ENCODE measurements around the gene PRCD.
"Not testable (repeated sequence)": the region's sequence is repeated elsewhere in the genome, so short reads cannot be mapped to it uniquely, and the experiment has no call there.

The PRCD gene

DNA sequence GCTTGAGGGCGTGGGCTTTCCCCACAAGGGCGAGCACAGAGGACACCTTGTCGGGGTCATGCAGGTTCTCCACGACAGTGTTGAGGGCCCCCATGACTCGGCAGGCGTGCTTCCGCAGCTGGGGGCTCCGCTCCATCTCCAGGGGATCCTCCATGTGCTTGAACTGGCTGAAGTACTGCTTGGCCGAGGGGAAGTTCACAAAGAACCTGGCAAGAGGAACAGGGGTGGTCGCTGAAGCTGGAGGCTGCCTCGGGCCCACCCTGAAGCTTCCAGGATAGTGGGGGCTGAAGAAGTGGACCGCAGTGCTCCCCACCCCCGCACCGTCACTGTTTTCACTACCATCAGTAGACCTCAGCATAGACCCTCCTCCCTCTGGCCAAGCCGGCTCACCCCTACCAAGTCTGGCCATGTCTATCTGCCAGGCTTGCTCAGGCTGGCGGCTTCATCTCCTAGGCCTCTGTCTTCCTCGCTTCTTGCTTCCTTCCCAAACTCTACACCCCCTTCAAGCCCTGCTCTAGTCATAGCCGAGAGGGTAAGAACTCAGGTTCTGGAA lies 8.3 kb upstream of the PRCD start:
- no CpG with 5 or more reads among the region's 18 CpGs for WGBS (ENCODE audit: extremely low coverage, insufficient coverage, insufficient read length)

DNA sequence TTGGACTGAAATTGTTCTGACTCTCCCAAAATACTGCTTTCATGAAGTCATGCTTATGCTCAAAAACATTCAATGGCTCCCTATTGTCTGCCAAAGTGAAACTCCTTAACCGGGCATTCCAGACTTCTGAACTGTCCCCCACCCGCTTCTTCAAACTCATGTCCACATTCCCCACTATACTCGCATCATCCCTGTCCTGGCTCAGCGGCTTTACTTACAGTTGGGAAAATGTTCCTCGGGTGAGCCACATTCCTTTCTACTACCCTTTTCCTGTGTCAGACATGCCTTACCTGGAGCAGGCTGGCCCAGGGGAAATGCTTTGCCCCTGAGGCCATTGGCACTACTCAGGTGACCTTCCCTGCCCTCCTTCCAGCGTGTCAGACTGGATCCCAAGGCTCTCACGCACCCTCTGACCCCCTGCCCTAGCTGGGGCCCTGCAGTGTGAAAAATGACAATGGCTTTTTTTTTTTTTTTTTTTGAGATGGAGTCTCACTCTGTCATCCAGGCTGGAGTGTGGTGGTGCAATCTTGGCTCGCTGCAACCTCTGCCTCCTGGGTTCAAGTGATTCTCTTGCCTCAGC lies 7.7 kb upstream of the PRCD start:
- H3K79me2 ChIP-seq (ENCODE audit: control insufficient read depth, insufficient read depth, low read length, poor library complexity): peaks cover 2% of the 10 kb centered on the region
- H3K9ac ChIP-seq (ENCODE audit: low read length): no peak overlapping the region
- H2BK12ac ChIP-seq (ENCODE audit: low read length): no peak overlapping the region
- peaks cover 2% of the 10 kb centered on the region for H3K9me3 ChIP-seq (ENCODE audit: insufficient read depth, low read depth, low read length)
- peaks cover 23% of the 10 kb centered on the region for H3K79me1 ChIP-seq (ENCODE audit: low read length)
- no peak overlapping the region for H3K18ac ChIP-seq (ENCODE audit: low read length)
- no peak overlapping the region for H2AFZ ChIP-seq (ENCODE audit: insufficient read depth, low read length, poor library complexity)
- no peak overlapping the region for H3K4ac ChIP-seq (ENCODE audit: low read depth, low read length)
- H2AK5ac ChIP-seq (ENCODE audit: low read length): no peak overlapping the region
- no CpG with 5 or more reads among the region's 8 CpGs for WGBS (ENCODE audit: extremely low coverage, insufficient coverage, insufficient read length)
- no peak overlapping the region for H3K4me2 ChIP-seq (ENCODE audit: low read length)
- H3K4me1 ChIP-seq (ENCODE audit: control insufficient read depth in 1 of 2, insufficient read depth in 2 of 2, low read length in 2 of 2): peaks cover 39 to 46% of the 10 kb centered on the region in 2 experiments
- no peak overlapping the region for H4K8ac ChIP-seq (ENCODE audit: low read depth, low read length)
- H2BK5ac ChIP-seq (ENCODE audit: low read depth, low read length, poor library complexity): no peak overlapping the region
- no peak overlapping the region for H4K12ac ChIP-seq (ENCODE audit: low read depth, low read length)
- peak overlapping the region; percentile 13 for H3K27ac ChIP-seq (ENCODE audit: low read depth, low read length)
- no peak overlapping the region for H3K14ac ChIP-seq (ENCODE audit: low read length)
- peaks cover 12% of the 10 kb centered on the region for H3K27me3 ChIP-seq (ENCODE audit: insufficient read depth, low read length)
- DNase-seq: peak; percentile 93 to 96
- no peak overlapping the region for H4K91ac ChIP-seq (ENCODE audit: low read depth, low read length)
- no peaks in the 10 kb centered on the region for H3K36me3 ChIP-seq (ENCODE audit: control insufficient read depth in 1 of 2, insufficient read depth in 2 of 2, low read length in 2 of 2)
- no peak overlapping the region for H3K4me3 ChIP-seq (ENCODE audit: low read depth, low read length)
- no peak overlapping the region for H3K23ac ChIP-seq (ENCODE audit: low read length)
- no peak overlapping the region for H2BK120ac ChIP-seq (ENCODE audit: insufficient read depth, low read length, poor library complexity)

More for the DNA sequence above, 8.3 kb upstream of the PRCD start:
- Histone ChIP-seq H2AK5ac (ENCODE audit: low read length) (peak overlapping the region; percentile 60), H2BK120ac (ENCODE audit: insufficient read depth, low read length, poor library complexity) (peak overlapping the region; percentile 9), H3K4me2 (ENCODE audit: low read length) (no peak overlapping the region), H3K4ac (ENCODE audit: low read depth, low read length) (no peak overlapping the region), H2AFZ (ENCODE audit: insufficient read depth, low read length, poor library complexity) (no peak overlapping the region), H3K4me3 (ENCODE audit: low read depth, low read length) (no peak overlapping the region), H4K12ac (ENCODE audit: low read depth, low read length) (no peak overlapping the region), H4K91ac (ENCODE audit: low read depth, low read length) (peak overlapping the region; percentile 84), H3K79me1 (ENCODE audit: low read length) (peaks cover 23% of the 10 kb centered on the region), H3K14ac (ENCODE audit: low read length) (peak overlapping the region; percentile 21), H3K27me3 (ENCODE audit: insufficient read depth, low read length) (peaks cover 6% of the 10 kb centered on the region), H3K79me2 (ENCODE audit: control insufficient read depth, insufficient read depth, low read length, poor library complexity) (peaks cover 2% of the 10 kb centered on the region), H2BK5ac (ENCODE audit: low read depth, low read length, poor library complexity) (peak overlapping the region; percentile 7), H3K9me3 (ENCODE audit: insufficient read depth, low read depth, low read length) (peaks cover 2% of the 10 kb centered on the region), H3K27ac (ENCODE audit: low read depth, low read length) (peak overlapping the region; percentile 13), H3K18ac (ENCODE audit: low read length) (no peak overlapping the region), H3K23ac (ENCODE audit: low read length) (no peak overlapping the region), H3K4me1 (ENCODE audit: control insufficient read depth in 1 of 2, insufficient read depth in 2 of 2, low read length in 2 of 2) (peaks cover 39 to 46% of the 10 kb centered on the region in 2 experiments), H3K9ac (ENCODE audit: low read length) (no peak overlapping the region), H3K36me3 (ENCODE audit: control insufficient read depth in 1 of 2, insufficient read depth in 2 of 2, low read length in 2 of 2) (no peaks in the 10 kb centered on the region), H4K8ac (ENCODE audit: low read depth, low read length) (peak overlapping the region; percentile 2), H2BK12ac (ENCODE audit: low read length) (peak overlapping the region; percentile 62)
- DNase-seq: no peak

DNA sequence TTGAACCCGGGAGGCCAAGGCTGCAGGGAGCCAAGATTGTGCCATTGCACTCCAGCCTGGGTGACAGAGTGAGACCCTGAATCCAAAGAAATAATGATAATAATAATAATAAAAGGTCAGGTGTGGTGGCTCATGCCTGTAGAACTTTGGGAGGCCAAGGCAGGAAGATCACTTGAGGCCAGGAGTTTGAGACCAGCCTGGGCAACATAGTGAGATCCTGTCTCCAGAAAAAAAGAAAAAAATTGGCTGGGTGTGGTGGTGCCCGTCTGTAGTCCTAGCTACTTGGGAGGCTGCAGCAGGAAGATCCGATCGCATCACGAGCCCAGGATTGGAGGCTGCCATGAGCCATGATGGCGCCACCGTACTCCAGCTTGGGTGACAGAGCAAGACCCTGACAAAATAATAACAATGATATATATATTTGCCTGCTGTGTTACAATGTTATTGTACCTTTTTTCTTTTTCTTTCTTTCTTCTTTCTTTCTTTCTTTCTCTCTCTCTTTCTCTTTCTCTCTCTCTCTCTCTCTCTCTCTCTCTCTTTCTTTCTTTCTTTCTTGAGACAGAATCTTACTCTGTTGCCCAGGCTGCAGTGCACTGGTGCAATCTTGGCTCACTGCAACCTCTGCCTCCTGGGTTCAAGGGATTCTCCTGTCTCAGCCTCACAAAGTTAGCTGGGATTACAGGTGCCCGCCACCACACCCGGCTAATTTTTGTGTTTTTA lies 6.0 kb upstream of the PRCD start:
- H3K4me2 ChIP-seq (ENCODE audit: low read length); H3K79me2 ChIP-seq (ENCODE audit: control insufficient read depth, insufficient read depth, low read length, poor library complexity); H3K18ac ChIP-seq (ENCODE audit: low read length); H3K4me3 ChIP-seq (ENCODE audit: low read depth, low read length); H3K27ac ChIP-seq (ENCODE audit: low read depth, low read length); H2AK5ac ChIP-seq (ENCODE audit: low read length); H3K4ac ChIP-seq (ENCODE audit: low read depth, low read length); H4K8ac ChIP-seq (ENCODE audit: low read depth, low read length); H3K36me3 ChIP-seq (ENCODE audit: control insufficient read depth in 1 of 2, insufficient read depth in 2 of 2, low read length in 2 of 2); H3K14ac ChIP-seq (ENCODE audit: low read length); H3K23ac ChIP-seq (ENCODE audit: low read length); H2AFZ ChIP-seq (ENCODE audit: insufficient read depth, low read length, poor library complexity); H3K9me3 ChIP-seq (ENCODE audit: insufficient read depth, low read depth, low read length); DNase-seq; H3K9ac ChIP-seq (ENCODE audit: low read length); H4K91ac ChIP-seq (ENCODE audit: low read depth, low read length); H2BK12ac ChIP-seq (ENCODE audit: low read length); H2BK5ac ChIP-seq (ENCODE audit: low read depth, low read length, poor library complexity); H4K12ac ChIP-seq (ENCODE audit: low read depth, low read length); H2BK120ac ChIP-seq (ENCODE audit: insufficient read depth, low read length, poor library complexity): not testable (repeated sequence)
- Histone ChIP-seq H3K4me1 (ENCODE audit: control insufficient read depth in 1 of 2, insufficient read depth in 2 of 2, low read length in 2 of 2) (peaks cover 38 to 44% of the 10 kb centered on the region in 2 experiments), H3K27me3 (ENCODE audit: insufficient read depth, low read length) (peaks cover 26% of the 10 kb centered on the region), H3K79me1 (ENCODE audit: low read length) (peaks cover 23% of the 10 kb centered on the region)
- WGBS (ENCODE audit: extremely low coverage, insufficient coverage, insufficient read length): no CpG with 5 or more reads among the region's 9 CpGs

DNA sequence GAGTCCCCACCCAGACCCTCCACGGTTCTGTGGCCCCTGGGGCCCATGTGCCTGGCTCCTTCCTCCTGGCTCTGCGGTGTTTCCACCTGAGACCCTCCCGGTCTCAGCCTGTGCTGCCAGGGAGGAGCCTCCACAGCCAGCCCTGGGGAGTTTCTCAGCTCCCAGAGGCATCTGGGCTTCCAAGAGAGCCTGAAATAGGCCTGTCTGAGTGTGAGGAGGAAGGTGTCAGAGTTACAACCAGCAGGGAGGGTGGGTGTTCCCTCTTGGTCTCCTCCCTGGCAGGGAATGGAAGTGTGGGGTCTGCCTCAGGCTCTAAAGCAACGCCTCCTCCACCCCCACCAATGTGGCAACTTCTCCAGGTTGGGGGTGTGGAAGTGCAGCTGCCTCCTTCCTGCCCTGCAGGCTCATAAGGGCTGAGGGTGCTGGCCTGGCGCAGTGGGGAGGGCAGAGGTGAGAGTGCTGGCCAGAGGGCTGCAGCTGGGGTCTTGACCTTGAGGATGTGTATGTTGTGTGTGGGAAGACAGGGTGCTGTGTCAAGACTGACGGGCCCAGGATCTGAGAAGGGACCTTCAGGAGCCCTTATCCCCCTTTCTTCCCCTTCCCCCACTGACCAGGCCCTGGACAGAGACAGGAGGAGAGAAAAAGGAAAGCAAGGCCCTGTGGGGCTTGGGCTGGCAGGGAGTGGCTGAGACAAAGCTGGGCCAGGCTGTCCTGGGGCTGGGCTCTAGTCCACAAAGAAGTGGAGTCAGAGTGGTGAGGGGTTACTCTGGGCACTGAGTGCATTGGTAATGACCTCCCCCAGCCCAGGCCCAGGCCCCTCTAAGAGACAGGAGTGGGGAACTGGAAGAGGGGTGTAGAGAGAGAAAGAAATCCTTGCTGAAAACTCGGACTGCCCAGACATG lies 4.8 kb upstream of the PRCD start:
- Histone ChIP-seq H3K36me3 (ENCODE audit: control insufficient read depth in 1 of 2, insufficient read depth in 2 of 2, low read length in 2 of 2) (no peaks in the 10 kb centered on the region), H3K27ac (ENCODE audit: low read depth, low read length) (no peak overlapping the region), H3K4me1 (ENCODE audit: control insufficient read depth in 1 of 2, insufficient read depth in 2 of 2, low read length in 2 of 2) (peaks cover 27 to 32% of the 10 kb centered on the region in 2 experiments), H2BK5ac (ENCODE audit: low read depth, low read length, poor library complexity) (no peak overlapping the region), H3K9me3 (ENCODE audit: insufficient read depth, low read depth, low read length) (peaks cover 2% of the 10 kb centered on the region), H3K4ac (ENCODE audit: low read depth, low read length) (no peak overlapping the region), H3K18ac (ENCODE audit: low read length) (no peak overlapping the region), H3K79me1 (ENCODE audit: low read length) (peaks cover 14% of the 10 kb centered on the region), H3K4me3 (ENCODE audit: low read depth, low read length) (no peak overlapping the region), H4K12ac (ENCODE audit: low read depth, low read length) (no peak overlapping the region), H4K8ac (ENCODE audit: low read depth, low read length) (no peak overlapping the region), H3K79me2 (ENCODE audit: control insufficient read depth, insufficient read depth, low read length, poor library complexity) (peaks cover 2% of the 10 kb centered on the region), H3K9ac (ENCODE audit: low read length) (no peak overlapping the region), H3K27me3 (ENCODE audit: insufficient read depth, low read length) (peaks cover 33% of the 10 kb centered on the region), H2BK12ac (ENCODE audit: low read length) (no peak overlapping the region), H3K23ac (ENCODE audit: low read length) (no peak overlapping the region), H3K14ac (ENCODE audit: low read length) (no peak overlapping the region), H4K91ac (ENCODE audit: low read depth, low read length) (no peak overlapping the region), H3K4me2 (ENCODE audit: low read length) (no peak overlapping the region), H2BK120ac (ENCODE audit: insufficient read depth, low read length, poor library complexity) (no peak overlapping the region), H2AK5ac (ENCODE audit: low read length) (no peak overlapping the region), H2AFZ (ENCODE audit: insufficient read depth, low read length, poor library complexity) (no peak overlapping the region)
- peak; percentile 80 for DNase-seq
- WGBS (ENCODE audit: extremely low coverage, insufficient coverage, insufficient read length): no CpG with 5 or more reads among the region's 7 CpGs

Data from trophoblast cell (in vitro differentiated cells and primary cell).